ENCODE measurements around the gene MZF1. TPM values are rescaled to one million over a fixed set of nuclear protein-coding genes. Genes with fewer than 3 reads are reported as not detected.

MZF1 gene
- total and polyA plus RNA-seq, 9 of the 15 experiments (the other 6 are each of a cell fraction or from before 2014, with no cell fraction given), result 0.31 to 29.3 (median 11.5) TPM

DNA sequence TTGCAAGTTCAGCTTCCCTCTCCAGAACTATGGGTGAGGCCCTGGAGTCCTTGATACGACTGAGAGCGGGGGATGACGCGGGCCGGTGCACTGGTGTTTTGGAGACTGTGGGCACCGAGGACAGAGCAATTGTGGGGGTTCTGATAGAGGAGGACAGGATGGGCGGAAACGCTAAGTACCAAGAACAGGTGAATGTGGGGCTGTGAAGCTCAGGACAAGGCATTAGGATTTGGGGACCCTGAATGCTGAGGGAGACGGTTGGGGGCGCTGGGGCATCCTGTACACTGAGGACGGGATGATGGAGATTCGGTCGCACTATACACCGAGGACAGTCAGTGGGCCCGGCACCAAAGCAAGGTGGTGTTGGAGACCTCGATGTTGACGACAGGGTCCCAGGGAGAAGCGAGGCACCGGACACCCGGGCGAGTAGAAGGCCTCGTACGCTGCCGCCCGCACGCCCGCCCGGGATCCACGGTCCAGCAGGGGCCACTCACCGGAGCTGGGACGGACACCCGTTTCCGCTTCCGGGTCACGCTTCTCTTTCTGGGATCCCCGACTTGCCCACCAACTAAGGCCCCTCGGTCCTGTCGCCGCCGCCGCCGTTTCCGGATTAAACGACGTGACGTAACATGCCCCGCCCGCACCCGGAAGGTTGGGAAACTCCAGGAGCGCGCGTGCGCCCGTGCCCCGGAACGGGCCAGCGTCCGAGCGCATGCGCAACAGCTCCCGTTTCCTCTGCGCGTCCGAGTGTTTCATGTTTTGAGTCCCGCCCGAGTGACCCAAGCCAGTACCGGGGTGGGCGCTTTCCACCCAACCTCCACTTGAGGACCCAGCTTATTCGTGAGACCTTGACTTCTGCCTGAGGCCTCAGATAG, 18.4 kb downstream of the MZF1 start, which contains the start of gene CHMP2A (continued):
- TF ChIP-seq, protein P1, sequence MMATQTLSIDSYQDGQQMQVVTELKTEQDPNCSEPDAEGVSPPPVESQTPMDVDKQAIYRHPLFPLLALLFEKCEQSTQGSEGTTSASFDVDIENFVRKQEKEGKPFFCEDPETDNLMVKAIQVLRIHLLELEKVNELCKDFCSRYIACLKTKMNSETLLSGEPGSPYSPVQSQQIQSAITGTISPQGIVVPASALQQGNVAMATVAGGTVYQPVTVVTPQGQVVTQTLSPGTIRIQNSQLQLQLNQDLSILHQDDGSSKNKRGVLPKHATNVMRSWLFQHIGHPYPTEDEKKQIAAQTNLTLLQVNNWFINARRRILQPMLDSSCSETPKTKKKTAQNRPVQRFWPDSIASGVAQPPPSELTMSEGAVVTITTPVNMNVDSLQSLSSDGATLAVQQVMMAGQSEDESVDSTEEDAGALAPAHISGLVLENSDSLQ (IDR thresholded peaks at IDR 0.05), result peak; percentile 81
- TF ChIP-seq TFAM (CRISPR knock-in tag; conservative IDR thresholded peaks at IDR 0.05), result no peak
- no peak for TF ChIP-seq SMC3 (conservative IDR thresholded peaks at IDR 0.05; ENCODE audit: insufficient read depth, low read depth, low read length)

DNA sequence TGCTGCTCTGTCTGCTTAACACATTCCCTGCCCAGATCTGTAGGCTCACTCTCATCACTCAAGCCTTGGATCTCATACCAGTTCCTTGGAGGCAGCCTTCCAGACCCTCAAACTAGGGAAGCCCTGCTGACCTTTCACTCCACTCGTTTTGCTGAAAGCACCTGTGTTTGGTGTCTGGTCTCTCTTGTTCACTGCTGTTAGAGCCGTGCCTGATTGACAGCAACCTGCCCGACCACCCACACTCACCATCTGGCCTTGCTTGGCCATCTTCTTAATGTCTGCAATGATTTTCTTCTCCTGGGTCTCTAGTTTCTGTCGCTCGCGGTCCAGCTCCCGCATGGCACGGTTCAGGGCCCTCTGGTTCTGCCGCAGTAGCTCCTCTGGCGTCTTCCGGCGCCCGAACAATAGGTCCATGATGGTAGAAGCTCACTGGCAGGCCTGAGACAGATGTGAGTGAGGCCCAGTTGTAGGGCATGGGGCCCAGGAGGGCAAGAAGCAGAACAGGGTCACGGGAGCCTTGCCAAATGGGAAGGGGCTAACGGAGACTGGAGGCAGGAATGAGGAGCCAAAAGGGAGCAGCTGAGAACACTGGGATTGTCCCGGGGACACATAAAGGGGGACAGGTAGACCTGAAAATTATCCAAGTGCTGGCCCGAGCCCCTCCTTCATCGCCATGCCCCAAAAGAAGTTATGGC, 19.2 kb downstream of the MZF1 start:
- H4K20me1 ChIP-seq (replicated peaks; ENCODE audit: control insufficient read depth, insufficient read depth, low read length), result peaks cover 4% of the 10 kb centered on the region; the same call in 1 of the 2 replicates
- H3K79me2 ChIP-seq (ENCODE audit: control insufficient read depth, insufficient read depth, low read length), result peaks cover 43% of the 10 kb centered on the region
- H3K36me3 ChIP-seq (ENCODE audit: control insufficient read depth, insufficient read depth, low read length), result peaks cover 70% of the 10 kb centered on the region
- H3K4me2 ChIP-seq (ENCODE audit: insufficient read depth, low read length), result peak overlapping the region; percentile 98
- BruUV-seq (replicated peaks), result no TSS peak
- no peaks in the 10 kb centered on the region for H3K27me3 ChIP-seq (ENCODE audit: control insufficient read depth in 2 of 2, insufficient read depth in 2 of 2, low read length in 2 of 2)
- peaks cover 28 to 60% of the 10 kb centered on the region in 2 experiments for H3K4me1 ChIP-seq (replicated peaks in 1 of 2; ENCODE audit: control insufficient read depth in 2 of 2, insufficient read depth in 2 of 2, low read length in 2 of 2)
- POLR2A ChIA-PET, result interaction anchor here (0.6 to 3.7 kb wide), 10 partner anchors 9 to 191 kb away, joined by 3 to 48 read pairs (median 4); partner anchors contain the start of genes TRIM28, ZBTB45, ZNF446 and ZNF497
- FAIRE-seq (peak; percentile 59), DNase-seq (ENCODE audit: extremely low read depth in 1 of 4, low spot score in 3 of 4) (no peak), ATAC-seq (no peak)
- 60% methylated on average over 18 of the region's 18 CpGs for WGBS (ENCODE audit: insufficient coverage, low coverage, missing lambda C conversion rate)
- CTCF ChIA-PET (ENCODE audit: low intra/inter-chr PET ratio), result no interaction called here
- no peak overlapping the region for H2AFZ ChIP-seq (ENCODE audit: low read depth, low read length)
- peak overlapping the region; percentile 84 to 94 for H3K9ac ChIP-seq (ENCODE audit: insufficient read depth in 1 of 2, low read depth in 2 of 2, low read length in 2 of 2)
- no peaks in the 10 kb centered on the region for H3K9me3 ChIP-seq (replicated peaks; ENCODE audit: control insufficient read depth, insufficient read depth, low read depth, low read length)
- in situ Hi-C loops (cut with MboI), result no loop called here
- peaks cover 3% of the 10 kb centered on the region for H3K9me1 ChIP-seq (ENCODE audit: control insufficient read depth, insufficient read depth, low read length)
- peak overlapping the region; percentile 86 for H3K27ac ChIP-seq (ENCODE audit: extremely low read depth, low read depth, low read length)
- intact Hi-C loops (cut with micrococcal nuclease), result no loop called here
- H3K4me3 ChIP-seq, result peak overlapping the region; percentile 62
- TF ChIP-seq ZNF507 (tag; conservative IDR thresholded peaks at IDR 0.05) (no peak), SIRT6 (IDR thresholded peaks at IDR 0.05; ENCODE audit: low read depth, low read length) (peak; percentile 6), RFX7 (CRISPR knock-in tag; IDR thresholded peaks at IDR 0.05) (no peak), NCOA6 (IDR thresholded peaks at IDR 0.05) (no peak)
- TF ChIP-seq, protein P2, sequence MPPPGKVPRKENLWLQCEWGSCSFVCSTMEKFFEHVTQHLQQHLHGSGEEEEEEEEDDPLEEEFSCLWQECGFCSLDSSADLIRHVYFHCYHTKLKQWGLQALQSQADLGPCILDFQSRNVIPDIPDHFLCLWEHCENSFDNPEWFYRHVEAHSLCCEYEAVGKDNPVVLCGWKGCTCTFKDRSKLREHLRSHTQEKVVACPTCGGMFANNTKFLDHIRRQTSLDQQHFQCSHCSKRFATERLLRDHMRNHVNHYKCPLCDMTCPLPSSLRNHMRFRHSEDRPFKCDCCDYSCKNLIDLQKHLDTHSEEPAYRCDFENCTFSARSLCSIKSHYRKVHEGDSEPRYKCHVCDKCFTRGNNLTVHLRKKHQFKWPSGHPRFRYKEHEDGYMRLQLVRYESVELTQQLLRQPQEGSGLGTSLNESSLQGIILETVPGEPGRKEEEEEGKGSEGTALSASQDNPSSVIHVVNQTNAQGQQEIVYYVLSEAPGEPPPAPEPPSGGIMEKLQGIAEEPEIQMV (tag; conservative IDR thresholded peaks at IDR 0.05; ENCODE audit: low read depth), result no peak
- TF ChIP-seq, protein P3, sequence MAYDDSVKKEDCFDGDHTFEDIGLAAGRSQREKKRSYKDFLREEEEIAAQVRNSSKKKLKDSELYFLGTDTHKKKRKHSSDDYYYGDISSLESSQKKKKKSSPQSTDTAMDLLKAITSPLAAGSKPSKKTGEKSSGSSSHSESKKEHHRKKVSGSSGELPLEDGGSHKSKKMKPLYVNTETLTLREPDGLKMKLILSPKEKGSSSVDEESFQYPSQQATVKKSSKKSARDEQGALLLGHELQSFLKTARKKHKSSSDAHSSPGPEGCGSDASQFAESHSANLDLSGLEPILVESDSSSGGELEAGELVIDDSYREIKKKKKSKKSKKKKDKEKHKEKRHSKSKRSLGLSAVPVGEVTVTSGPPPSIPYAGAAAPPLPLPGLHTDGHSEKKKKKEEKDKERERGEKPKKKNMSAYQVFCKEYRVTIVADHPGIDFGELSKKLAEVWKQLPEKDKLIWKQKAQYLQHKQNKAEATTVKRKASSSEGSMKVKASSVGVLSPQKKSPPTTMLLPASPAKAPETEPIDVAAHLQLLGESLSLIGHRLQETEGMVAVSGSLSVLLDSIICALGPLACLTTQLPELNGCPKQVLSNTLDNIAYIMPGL (CRISPR knock-in tag; IDR thresholded peaks at IDR 0.05), result 0 out of 2 replicates have a peak, but pooled peaks have one; percentile 6
- TF ChIP-seq, protein P4, sequence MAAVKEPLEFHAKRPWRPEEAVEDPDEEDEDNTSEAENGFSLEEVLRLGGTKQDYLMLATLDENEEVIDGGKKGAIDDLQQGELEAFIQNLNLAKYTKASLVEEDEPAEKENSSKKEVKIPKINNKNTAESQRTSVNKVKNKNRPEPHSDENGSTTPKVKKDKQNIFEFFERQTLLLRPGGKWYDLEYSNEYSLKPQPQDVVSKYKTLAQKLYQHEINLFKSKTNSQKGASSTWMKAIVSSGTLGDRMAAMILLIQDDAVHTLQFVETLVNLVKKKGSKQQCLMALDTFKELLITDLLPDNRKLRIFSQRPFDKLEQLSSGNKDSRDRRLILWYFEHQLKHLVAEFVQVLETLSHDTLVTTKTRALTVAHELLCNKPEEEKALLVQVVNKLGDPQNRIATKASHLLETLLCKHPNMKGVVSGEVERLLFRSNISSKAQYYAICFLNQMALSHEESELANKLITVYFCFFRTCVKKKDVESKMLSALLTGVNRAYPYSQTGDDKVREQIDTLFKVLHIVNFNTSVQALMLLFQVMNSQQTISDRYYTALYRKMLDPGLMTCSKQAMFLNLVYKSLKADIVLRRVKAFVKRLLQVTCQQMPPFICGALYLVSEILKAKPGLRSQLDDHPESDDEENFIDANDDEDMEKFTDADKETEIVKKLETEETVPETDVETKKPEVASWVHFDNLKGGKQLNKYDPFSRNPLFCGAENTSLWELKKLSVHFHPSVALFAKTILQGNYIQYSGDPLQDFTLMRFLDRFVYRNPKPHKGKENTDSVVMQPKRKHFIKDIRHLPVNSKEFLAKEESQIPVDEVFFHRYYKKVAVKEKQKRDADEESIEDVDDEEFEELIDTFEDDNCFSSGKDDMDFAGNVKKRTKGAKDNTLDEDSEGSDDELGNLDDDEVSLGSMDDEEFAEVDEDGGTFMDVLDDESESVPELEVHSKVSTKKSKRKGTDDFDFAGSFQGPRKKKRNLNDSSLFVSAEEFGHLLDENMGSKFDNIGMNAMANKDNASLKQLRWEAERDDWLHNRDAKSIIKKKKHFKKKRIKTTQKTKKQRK (IDR thresholded peaks at IDR 0.05; ENCODE audit: borderline replicate concordance, low read depth, low read length), result no peak

Data from K562 (cell line).